Left ventricle myocardium superior (tissue), 1 donor: ENCODE data around the gene ZDHHC16. TPM values are rescaled to one million over a fixed set of nuclear protein-coding genes. Genes with fewer than 3 reads are reported as not detected.

Source experiments
- ATAC-seq: fragments of 200-7000 bp; cut with Tn5 transposase; one replicate; pipeline ENCODE4 v1.9.1; 2020; ENCODE audit warnings: mild to moderate bottlenecking, moderate library complexity
- DNase-seq: peaks from one replicate; pipeline ENCODE4 v3.0.0-alpha.2; 2020
- intact Hi-C: fragments of 100-400 bp; cut with micrococcal nuclease; formaldehyde crosslinking; loops from one replicate; pipeline ENCODE4 v1.11.0; 2022
- total RNA-seq: library from RNA; stranded (reverse); fragmentation: NEBNext Ultra II Directional; extraction: Animal tissue kit (Norgen Biotek cat#: 25700); gene quantifications from one replicate; pipeline ENCODE4 v1.2.1, GENCODE V29; 2021
- donor health status: DM: no; HTN: yes; CAD: no; lungs with severe emphysema.

Gene ZDHHC16
- total RNA-seq, 1 donor from 2014 or later, result 22.2 TPM

DNA sequence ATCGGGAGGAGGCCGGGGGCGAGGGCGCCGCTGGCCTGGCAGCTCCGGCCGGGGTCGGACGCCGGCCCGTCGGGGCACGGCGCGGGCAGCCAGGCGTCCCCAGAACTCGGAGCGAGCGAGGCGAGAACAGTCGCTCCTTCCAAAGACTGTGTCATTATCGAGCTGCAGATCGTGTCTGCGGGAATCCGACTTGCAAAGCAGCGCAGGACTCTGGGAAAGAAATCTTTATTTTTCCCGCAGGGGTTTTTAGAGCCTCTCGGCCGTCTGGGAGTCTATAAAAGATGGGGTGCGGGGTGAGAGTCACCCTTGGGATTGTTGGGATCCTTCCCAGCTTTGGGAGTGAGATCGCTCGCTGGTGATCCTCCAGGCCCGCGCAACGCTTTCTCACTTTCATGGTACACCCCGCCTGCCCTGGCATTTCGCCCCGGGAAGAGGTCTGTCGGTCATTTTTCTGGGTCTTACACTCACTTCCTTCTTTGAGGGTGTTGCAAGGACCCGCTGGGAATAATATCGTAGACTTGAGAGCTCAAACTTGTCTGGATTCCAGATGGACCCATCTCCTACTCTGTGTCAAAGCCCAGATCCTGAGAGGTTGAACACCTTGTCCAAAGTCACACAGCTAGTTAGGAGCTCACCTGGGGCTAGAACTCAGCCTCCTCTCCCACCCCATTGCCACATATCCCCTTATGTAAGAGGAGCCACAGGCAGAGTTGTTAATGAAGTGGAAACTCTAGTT, 53.8 kb downstream of the ZDHHC16 start:
- intact Hi-C loops, result no loop called here
- DNase-seq (peak; percentile 88), ATAC-seq (no peak)

DNA sequence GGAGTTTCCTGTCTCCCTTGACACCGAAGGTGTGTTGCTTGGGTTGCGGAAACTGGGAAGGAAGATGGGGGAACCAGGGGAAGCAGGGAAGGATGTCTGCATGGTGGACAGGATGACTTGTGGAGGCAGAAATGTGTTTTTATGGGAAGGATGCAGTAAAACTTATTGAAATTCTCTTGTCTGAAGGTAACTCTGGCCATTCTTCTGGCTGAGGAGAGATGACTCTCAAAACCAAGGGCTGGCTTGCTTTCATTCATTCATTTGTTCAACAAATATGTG, 54.3 kb downstream of the ZDHHC16 start:
- intact Hi-C loops, result no loop called here
- DNase-seq (no peak), ATAC-seq (no peak)

DNA sequence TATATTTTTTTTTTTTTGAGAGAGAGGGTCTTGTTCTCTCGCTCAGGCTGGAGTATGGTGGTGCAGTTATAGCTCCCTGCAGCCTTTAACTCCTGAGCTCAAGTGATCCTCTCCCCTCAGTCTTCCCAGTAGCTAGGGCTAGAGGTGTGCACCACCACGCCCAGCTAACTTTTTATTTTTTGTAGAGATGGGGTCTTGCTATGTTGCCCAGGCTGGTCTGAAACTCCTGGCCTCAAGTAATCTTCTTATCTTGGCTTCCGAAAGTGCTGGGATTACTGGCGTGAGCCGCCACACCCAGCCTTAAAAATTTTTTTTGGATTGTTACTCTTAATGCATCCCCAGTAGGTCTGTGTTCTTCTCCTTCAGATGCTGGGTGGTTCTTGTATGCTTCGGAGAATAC, 56.9 kb downstream of the ZDHHC16 start:
- DNase-seq (no peak), ATAC-seq (no peak)
- intact Hi-C loops, result no loop called here

DNA sequence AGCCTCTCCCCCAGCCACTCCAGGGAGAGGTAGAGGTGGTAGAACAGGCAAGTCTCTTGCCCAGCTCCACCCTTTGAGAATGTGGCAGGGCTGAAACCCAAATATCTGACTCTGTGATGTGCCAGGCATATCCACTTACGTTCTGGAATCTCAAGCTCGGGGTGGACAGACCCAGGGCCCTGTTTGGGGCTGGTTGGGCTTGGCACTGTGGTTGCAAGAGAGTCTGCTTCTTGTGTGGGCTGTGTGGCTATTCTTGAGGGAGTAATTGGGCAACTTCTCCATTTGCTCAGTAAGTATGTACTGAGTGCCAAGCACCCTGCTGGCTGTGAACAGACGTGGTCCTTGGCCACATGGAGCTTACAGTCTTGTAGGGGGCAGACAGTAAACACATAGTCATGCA, 57.4 kb downstream of the ZDHHC16 start:
- peak; percentile 14 for ATAC-seq
- intact Hi-C loops, result no loop called here

DNA sequence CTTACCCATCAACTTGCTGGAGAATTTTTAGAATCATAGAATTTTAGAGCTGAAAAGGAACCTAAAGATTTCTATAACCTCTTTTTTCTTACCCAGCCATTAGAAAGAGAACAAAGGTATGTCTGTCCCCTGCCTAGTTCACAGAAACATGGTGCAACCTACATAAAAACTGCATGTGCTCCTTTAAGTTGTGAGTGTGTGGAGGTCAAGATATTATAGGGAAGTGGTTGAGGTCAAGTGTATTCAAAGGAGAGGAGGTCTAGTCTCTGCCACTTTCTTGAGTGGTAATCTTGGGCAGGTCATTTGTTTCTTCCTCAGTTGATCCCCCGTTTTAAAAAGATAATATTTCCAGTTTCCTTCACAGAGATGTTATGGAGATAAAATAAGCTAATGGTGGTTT, 59.2 kb downstream of the ZDHHC16 start:
- intact Hi-C loops, result no loop called here
- DNase-seq (no peak), ATAC-seq (no peak)

More for the DNA sequence above, 57.4 kb downstream of the ZDHHC16 start:
- peak; percentile 65 for DNase-seq

DNA sequence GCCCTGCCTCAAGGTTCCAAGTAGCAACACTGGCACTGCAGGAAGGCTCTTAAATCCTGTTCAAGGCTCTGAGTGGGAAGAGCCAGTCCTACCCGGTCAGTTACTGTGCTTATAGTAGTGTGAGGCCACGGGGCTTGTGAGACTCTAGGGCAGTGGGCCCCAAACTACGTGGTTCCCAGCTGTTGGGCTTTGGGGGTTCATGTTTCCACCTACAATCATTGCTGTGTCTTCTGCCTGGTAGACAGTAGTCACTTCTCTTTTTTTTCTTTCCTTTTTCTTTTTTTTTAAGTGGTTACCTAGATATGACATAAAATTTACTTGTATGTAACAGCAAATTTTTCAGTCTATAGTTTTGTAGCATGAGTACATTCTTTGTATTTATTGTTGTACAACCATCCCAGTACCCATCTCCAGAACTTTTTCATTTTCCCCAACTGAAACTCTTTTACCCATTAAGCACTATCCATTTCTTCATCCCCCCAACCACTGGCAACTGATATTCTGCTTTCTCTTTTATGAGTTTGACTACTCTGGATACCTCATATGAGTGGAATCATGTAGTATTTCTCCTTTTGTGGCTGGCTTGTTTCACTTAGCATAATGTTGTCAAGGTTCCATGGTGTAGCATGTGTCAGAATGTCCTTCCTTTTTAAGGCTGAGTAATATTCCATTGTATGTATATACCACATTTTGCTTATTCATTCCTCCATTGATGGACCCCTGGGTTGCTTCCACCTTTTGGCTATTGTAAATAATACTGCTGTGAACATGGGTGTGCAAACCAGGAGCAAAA, 60.4 kb downstream of the ZDHHC16 start:
- ATAC-seq (no peak), DNase-seq (no peak)
- intact Hi-C loops, result no loop called here

Other genes starting within 250 kb of the ZDHHC16 start
- 3.3 TPM for gene ARHGAP19, start 153.5 kb upstream of the ZDHHC16 start, total RNA-seq
- gene FRAT1, start 126.9 kb upstream of the ZDHHC16 start, total RNA-seq, result 6.8 TPM
- gene FRAT2, start 111.4 kb upstream of the ZDHHC16 start, total RNA-seq, result 9.0 TPM
- 11.6 TPM for gene RRP12, start 44.8 kb upstream of the ZDHHC16 start, total RNA-seq
- gene PGAM1, start 20.0 kb upstream of the ZDHHC16 start, total RNA-seq, result 234 TPM
- gene EXOSC1, start 169 bp upstream of the ZDHHC16 start, total RNA-seq, result 14.7 TPM
- 38.4 TPM for gene MMS19, start 52.2 kb downstream of the ZDHHC16 start, total RNA-seq
- 28.1 TPM for gene UBTD1, start 52.7 kb downstream of the ZDHHC16 start, total RNA-seq
- gene ANKRD2, start 126.6 kb downstream of the ZDHHC16 start, total RNA-seq, result 318 TPM
- 11.9 TPM for gene HOGA1, start 138.2 kb downstream of the ZDHHC16 start, total RNA-seq
- 0.35 TPM for gene C10orf62, start 143.5 kb downstream of the ZDHHC16 start, total RNA-seq
- 8.7 TPM for gene MORN4, start 187.3 kb downstream of the ZDHHC16 start, total RNA-seq
- 10.2 TPM for gene PI4K2A, start 194.5 kb downstream of the ZDHHC16 start, total RNA-seq
- gene AVPI1, start 241.1 kb downstream of the ZDHHC16 start, total RNA-seq, result 8.9 TPM